Measurements from ENCODE around the gene PRKCD.

Gene PRKCD

GRCh38 chr3:53232641-53233377, 71.8 kb downstream of the PRKCD start:
- DNase-seq (ENCODE audit: low read depth): no peak

GRCh38 chr3:53234130-53234840, 73.3 kb downstream of the PRKCD start:
- DNase-seq (ENCODE audit: low read depth): no peak

GRCh38 chr3:53234841-53235232, 73.8 kb downstream of the PRKCD start:
- no peak for DNase-seq (ENCODE audit: low read depth)

GRCh38 chr3:53235545-53235944, 74.5 kb downstream of the PRKCD start:
- DNase-seq (ENCODE audit: low read depth): no peak

- no peak for DNase-seq (ENCODE audit: low read depth)
These were observed 75.3 kb downstream of the PRKCD start for GRCh38 chr3:53236112-53236841.

- DNase-seq (ENCODE audit: low read depth): no peak
These were observed 77.2 kb downstream of the PRKCD start for GRCh38 chr3:53238051-53238850.

GRCh38 chr3:53238886-53239285, 77.9 kb downstream of the PRKCD start:
- DNase-seq (ENCODE audit: low read depth): no peak

GRCh38 chr3:53239800-53240199, 78.8 kb downstream of the PRKCD start:
- DNase-seq (ENCODE audit: low read depth): no peak

GRCh38 chr3:53240989-53241972, 80.3 kb downstream of the PRKCD start:
- no peak for DNase-seq (ENCODE audit: low read depth)

GRCh38 chr3:53242155-53242554, 81.1 kb downstream of the PRKCD start:
- DNase-seq (ENCODE audit: low read depth): no peak
